Stimulated activated CD8-positive, alpha-beta memory T cell treated with anti-CD3 and anti-CD28 coated beads, Interleukin-15, amount 100 ng/mL, for 24 hours (primary cell): ENCODE data around the gene GNB1L.

Source experiments
- DNase-seq: peaks from one replicate; pipeline ENCODE4 v3.0.0-alpha.2; 2020; ENCODE audit warnings: low read depth

GNB1L gene

DNA sequence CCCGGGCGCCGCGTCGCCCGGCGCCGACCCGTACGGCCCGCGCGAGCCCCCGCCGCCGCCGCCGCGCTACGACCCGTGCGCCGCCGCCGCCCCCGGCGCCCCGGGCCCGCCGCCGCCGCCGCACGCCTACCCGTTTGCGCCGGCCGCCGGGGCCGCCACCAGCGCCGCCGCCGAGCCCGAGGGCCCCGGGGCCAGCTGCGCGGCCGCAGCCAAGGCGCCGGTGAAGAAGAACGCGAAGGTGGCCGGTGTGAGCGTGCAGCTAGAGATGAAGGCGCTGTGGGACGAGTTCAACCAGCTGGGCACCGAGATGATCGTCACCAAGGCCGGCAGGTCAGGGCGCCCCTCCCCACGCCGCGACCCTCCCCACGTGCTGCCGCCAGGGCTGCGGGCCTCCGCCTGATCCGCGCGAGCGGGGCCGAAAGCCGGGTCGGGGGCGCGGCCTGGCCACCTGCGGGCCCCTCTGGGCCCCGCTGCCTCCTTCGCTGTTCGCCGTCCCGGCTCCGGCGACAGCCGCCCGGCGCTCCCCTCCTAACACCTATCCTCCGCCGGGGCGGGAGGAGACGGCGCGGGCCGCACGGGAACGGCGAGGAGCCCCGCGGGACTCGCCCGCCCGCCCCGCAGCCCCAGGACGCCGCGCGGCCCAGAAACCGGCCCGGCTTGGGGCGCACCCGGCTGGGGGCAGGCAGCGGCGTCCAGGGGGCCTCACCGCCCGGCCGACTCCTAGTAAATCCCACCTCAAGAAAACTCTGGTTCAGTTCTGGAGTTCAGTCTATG lies 93.5 kb downstream of the GNB1L start:
- DNase-seq, result no peak

DNA sequence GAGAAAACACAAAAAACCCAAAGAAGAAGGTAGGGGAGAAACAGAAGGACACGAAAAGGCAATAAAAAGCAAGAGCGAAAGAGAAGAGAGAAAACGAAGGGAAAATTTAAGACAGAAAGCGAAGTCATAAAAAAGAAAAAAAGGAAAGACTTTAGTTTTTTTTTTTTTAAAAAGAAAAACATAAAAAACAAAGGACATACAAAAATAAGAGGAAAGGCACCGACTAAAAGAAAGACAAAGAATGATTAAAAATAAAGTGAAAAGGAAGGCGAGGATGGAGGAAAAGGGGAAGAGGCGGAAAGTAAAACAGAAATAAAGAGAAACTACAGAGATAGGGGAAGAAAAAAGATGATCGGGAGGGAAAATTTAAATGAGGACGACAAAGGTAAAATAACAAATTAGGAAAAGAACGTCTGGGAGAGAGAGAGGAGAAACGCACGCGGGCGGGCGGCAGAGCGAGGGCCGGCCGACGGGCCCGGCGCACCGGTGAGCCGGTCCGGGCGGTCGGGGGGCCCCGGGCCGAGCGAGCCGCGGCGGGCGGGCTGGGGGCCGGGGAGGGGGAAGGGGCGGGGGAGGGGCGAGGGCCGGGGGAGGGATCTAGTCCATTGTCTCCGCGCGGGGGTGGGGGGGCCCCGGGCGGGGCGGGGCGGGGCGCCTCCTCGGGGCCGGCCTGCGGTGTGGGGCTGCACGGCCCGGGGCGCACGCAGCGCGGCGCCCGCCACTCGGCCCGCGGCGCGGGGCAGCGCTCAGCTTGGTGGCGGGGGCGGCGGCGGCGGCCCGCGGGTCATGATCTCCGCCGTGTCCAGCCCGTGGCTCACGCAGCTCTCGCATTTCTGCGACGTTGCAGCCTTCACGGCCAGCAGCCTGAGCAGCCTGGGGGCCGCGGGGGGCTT lies 94.4 kb downstream of the GNB1L start, which contains the start of gene TBX1:
TSS of gene TBX1 (plus strand) at position 721 of the 893 bp plus-strand sequence. CDS start at position 787, 66 bp downstream.
- no peak for DNase-seq

DNA sequence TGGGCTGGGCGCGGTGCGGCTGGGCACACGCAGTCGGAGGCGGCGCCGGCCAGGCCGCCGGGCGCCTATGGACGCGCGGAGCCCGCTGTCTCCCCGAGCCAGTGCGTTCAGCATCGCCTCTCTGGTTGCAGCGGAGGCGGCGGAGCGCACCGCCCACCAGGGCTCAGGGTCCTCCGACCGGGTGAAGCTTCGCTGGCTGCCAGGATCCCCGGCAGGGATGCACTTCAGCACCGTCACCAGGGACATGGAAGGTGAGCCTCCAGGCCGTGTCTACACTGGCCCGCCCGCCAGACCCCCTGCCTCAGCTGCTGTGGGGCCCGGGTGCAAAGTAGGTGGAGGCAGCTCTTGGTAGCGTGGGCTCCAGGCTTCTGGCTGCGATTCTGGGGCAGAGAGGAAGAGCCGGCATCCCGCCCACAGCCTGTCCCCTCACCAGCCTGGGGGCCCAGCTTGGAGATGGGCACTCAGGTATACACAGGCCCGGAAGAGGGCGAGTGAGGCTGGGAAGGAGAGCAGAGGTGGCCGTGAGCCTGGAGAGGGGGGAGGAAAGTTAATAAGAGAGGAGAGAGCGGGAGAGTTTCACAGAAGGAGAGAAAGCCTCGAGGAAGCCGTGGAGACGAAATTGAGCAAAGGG lies 95.1 kb downstream of the GNB1L start:
- no peak for DNase-seq

DNA sequence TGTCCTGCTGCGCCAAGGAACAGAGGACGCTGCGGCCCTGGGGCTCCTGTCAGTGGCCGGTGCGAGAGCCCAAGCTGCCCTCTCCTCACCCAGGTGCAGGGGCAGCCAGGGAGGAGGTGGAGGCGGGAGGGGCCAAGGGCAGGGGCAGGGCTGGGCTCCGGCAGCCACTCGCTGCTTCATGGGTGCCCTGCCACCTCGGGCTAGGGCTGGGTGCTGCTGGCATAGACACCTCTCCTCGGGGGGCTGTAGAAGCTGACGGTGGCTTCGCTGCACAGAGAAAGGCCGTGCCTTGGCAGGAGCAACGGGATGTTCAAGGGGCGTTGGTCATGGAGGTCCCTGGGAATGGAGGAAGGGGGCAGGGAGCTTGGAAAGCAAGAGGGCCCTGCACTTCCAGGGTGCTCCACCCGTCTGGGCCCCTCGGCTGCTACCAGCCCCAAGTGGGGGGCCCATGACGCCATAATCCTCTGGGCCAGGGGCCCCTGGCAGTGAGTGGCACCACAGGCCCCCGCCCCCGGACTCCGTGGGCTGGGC lies 95.7 kb downstream of the GNB1L start:
- DNase-seq, result no peak

DNA sequence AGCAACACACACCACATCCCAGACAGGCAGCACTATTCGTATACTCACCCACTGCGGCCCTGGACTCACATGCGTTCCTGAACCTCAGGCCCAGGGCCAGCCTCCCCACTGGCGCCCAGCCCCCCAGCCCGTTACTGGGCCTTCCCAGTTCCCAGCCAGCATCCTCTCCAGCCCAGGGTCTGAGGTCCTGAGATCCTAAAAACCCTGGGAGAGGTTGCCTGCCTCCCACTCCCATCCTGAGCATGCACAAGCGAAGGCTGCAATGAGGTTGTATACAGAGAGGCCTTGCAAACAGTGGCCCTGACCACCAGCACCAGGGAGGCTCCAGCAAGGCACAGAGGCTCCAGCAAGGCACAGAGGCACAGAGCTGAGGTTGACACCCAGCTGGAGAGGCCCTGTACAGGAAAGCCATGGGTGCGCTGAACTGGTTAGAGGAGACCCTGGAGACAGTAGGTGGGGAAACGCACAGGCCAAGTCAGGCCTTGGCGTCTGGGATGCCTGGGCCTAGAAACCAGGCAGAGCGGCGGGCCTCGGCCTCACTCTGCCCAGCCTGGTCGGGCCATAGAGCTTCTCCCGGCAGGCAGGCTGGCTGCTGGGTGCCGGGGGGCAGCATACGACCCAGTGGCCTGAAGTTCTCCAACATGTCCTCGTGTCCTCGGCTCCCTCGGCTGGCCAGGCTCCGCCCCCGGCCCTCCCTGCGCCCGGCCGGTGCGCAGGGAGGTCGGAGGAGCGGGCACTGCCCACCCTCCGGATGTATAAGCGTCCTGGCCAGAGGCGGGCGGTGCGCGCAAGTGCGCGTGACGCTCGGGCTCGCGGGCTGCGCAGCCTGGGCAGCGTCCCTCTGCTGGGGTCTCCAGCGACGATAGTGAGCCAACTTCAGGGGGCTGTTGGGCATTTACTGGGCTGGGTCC lies 96.4 kb downstream of the GNB1L start:
- no peak for DNase-seq

DNA sequence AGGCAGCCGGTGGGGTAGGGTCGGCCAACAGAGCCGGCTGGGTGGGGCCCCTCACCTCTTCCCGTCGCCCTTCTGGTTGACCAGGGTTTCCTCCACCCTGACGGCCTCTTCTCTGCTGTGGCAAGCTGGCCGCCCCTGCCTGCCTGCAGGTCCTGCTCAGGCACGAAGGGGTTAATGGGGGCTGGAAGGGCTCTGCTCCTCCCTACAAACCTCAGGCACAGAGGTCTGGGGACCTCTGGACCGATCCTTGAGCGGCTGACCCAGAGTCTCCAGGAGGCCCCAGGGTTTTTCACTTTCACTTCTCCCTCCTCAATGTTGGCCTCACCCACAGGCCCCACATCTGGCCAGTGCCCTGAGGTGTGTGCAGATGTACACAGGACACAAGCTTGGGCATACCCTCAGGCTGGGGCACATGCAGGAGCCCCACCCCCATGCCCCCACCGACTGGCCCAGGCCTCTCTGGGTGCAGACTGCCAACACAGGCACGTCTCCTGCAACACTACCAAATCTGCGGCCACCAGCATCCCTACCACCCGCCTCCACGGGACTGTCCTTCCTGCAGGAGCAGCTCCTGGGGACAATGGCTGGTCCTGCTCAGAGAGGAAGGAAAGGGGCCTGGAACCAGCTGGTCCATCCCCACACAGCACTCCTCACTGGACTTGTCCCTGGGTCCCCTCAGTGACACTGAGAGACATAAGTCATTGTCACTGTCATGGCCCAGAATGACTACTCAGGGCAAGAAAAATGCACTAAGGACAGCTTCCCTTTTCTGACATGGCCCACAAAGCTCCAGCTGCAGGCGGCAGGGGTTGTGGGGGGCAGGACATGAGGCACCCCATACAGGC lies 97.3 kb downstream of the GNB1L start:
- DNase-seq, result no peak

DNA sequence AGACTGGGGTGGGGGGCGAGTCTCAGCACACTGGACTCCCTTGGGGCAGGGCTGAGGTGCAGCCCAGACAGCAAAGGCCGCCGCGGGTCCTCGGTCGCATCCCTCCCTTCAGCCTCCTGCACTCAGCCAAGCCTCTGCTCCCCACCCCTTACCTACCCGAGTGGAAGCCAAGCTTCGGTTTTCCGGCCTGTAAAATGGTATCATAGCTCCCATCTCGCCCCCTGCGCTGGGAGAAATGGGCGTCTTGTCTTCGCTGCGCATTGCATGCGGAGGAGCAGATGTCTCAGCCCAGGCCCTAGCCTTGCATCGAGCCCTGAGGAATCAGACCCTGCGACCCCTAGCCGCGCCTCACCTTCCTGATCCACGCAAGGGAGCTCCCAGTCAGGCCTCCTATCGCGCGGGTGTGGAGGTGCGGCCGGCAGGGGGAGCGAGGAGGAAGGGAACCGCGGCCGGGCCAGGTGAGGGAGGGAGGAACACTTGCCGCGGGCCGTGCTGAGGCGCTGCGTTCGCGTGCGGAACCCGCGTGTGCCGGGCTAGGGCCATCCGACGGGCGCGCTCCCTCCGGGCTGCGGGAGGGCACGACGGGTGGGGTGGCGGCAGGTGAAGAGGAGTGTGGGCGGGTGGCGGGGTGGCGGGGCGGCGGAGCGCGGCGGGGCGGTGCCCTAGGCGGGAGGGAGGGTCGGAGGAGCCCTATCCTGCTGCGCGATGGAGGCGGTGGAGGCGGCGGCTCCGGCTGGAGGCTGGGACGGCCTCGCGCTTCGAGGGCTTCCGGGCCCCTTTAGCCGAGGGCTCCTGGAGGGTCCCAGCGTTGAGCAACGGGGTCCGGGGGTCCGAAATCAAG lies 98.2 kb downstream of the GNB1L start:
- no peak for DNase-seq

DNA sequence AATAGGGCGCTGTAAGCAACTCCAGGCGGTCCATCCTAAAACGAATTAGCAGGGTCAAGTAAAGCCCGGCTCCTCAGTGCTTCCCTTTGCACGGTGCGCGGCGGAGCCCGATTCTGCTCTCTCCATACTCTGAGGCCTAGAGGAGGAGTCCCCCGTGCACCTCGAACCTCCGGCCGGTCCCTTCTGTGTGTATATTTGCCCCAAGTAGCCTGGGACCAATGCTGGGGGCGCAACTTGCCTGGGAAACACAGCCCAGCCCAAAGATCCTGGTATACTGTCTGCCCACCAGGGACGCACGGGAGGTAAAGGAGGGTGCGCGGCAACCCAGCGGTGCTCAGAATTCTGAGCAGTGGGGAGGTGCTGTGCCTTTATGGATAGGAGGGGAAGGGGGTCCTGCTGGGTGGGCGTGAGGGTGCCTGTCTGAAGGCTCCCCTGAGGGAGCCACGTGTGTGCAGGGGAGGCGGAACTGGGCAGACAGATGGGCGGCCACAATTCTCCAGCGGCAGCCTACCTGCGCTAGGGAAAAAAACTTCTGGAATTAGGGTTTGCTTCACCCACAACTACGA lies 98.9 kb downstream of the GNB1L start:
- no peak for DNase-seq

DNA sequence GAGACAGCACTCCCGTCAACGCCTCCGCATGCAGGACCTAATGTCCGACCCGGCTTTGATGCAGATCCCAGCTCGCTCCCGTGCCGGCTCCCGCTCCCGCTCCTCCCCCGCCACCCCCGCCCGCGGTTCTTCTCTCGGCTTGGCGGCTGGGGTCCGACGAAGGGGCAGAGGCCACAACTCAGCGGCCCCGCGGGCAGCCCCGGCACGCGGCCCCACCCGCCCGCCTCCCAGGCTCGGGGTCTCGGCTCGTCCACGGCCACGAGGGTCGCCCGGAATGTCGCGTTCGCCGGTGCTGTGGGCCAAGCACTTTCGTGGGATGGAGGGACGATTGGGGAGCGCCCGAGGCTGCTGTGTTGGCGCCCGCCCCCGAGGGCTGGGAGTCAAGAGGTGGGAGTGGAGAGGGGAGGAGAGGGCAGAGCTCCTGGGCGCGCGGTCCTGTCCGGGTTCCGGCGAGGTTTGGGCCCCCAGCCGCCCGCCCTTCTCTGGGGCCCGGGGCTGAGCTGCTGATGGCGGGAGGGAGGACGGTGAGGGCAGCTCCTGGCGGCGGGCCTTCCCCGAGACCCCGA lies 99.4 kb downstream of the GNB1L start:
- DNase-seq, result no peak

DNA sequence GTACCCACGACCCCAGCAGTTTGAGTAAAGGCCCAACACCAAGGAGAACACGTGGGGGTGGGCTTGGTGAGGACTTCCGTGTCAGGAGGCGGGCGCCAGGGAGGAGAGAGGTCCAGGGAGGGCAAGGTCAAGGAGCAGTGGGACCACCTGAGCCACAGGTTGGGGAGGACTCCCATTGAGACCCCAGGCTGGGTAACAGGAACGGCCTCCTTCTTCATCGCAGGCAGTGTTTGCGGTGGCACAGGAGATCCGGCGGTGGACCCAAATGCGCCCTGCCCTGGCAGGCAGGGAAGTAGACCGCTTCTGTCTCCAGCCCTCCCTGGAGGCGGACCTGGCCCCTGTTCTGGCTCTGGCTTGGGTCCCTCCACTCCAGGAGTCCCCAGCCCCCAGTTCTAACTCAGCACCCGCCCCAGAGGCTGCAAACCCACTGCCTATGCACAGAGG lies 100.0 kb downstream of the GNB1L start:
- DNase-seq, result no peak

DNA sequence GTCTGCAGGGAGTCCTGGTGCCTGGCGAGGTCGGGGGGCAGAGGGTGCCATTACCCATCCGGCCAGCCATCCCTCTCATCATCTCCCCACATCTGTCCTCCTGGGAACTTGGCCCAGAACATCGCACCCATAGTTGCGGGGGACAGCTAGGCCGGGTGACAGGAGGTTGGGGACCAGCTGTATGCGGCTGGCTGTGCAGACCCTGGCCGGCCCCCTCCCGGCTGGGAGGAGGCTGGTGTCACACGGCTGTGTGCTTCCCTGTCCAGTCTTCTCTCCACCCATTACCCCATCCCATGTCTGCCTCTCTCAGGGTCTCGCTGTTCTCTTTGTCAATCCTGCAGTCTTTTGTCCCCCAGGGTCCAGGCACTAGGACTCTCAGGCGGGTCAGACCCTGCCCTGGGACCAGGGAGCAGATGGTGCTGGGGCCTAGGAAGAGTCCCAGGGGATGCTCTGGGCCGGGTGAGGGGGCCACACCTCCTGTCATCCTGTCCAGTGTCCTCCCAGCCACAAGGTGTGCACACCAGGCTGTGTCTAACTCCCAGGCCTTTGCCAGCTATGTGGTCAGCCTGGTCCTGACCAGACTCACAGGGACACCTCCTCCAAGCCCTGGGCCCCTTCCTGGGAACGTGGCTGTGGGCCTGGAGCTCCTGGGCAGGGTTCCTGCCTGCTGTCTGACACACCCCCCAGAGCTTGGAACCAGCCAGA lies 100.5 kb downstream of the GNB1L start:
- DNase-seq, result no peak

DNA sequence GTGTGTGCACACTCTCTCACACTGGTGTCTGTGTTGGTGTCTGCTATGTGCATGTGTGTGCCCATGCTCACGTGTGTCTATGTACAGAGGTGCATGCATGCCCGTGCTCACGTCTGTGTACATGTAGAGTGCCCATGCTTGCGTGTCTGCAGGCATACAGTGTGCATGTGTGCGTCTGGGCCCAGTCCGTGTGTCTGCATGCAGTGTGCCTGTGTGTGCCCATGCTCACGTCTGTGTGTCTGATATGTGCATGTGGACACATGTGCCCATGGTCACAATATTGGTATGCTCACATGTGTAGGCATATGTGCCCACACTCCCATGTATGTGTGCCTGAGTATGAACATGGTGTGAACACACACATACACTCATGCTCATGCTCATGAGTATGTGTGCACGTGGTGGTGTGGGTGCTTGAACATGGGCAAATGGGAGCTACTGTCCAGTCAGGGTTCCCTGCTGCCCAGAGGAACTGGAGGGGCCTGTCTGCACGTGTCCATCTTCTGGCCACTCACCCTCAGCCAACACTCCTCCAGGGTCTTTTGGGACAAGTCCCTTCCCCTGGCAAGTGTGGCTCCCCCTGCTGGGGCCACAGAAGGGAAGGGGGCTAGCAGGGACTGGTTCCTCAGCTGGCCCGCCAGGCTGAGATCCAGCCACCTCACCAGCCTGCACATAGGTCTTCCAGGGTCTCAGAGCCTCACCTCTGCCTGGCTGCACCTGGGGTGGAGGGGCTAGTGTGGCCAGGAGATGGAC lies 101.4 kb downstream of the GNB1L start:
- no peak for DNase-seq

DNA sequence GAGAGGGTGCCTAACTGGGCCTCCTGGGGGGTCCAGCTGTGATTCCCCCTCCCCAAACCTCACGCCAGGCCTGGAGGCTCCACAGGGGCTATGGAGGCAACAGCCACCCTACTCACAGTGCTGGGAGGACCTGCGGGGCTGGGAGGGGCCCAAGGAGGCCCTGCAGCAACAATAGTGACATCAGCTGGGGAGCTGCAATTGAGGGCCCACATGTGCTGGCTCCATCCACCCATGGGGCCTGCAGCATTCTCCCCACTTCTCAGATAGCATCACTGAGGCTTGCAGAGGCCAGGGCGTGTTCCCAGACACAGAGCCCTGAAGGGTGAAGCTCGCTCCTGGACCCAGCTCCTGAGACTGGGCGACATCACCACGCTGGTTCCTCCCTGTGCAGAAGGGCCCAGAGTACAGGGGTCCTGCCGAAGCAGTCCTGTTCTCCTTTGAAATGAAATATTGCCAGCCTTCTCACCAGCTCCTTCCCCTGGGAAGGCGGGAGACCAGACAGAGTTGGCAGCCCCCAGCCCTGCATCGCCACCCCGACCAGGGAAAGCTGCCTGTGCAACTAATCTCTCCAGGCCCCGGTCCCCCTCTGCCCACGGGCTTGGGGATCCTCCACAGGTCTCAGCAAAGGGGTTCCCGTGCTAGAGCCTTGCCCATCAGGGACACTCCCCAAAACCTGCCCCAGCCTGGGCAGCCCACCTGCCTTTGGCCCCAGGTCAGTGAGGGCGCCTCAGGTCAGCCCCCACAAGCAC lies 103.0 kb downstream of the GNB1L start:
- no peak for DNase-seq

DNA sequence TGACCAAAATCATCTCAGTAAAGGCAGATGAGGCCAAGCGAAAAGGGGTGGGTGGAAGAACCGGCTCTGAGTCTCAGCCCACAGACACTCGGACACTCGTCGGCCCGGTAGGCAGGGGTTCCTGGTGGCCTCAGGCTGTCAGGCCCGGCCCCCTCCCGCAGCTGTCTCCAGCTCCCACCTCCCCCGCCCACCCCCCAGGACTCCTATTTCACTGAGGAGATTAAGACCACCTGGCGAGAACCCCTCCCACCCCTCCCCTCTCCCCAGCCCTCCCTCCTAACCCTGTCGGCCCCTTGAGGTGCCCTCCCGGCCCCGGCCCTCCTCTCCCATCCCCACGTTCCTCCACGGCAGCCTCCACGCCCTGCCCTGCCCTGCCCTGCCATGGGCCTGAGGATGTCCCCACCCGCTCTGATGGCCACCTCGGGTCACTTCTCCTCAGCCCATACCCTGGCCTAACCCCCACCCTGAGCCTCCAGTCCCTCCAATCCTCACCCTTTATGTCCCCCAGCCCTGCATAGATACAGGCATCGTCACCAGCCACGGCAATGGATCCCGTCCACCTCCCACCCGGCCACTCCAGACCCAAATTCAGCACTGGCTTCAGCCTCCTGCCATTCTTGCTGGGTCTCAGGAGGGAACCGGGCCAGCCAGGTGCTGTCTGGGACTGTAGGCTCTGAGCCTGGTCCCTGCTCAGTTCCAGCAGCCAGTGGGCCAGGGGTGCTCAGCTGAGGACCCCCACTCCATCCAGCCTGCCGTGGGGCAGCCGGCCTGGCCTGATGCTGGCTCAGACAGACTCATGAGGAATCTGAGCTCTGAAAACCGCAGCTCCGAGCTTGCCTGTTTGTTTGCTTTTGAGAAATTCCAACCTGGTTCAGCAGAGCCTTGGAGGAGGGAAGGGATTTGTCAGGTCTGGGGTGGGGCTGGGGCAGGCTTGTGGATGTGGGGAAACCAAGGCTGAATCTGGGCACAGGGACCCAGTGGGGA lies 103.9 kb downstream of the GNB1L start:
- DNase-seq, result no peak

DNA sequence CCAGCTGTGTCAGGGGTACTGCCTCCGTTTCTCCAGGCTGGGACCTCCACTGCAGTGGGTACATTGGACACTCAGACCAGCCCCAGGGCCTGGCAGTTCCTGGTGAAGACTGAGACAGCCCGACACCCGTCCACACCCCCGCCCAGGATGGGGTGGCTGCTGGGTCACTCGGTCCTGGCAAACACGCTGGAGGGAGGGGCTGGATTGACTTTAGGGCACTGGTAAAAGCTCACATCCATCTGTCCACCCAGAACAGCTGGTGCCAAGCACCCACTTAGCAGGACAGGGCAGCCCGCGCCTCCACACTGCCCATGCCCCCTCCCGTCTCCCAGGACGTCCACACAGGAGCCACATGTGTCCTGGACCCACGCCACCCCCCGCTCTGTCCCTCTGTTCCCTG lies 104.8 kb downstream of the GNB1L start:
- no peak for DNase-seq
